NCI-H1930 (cell line): ENCODE measurements around the gene SORL1.

Source experiments
- DNase-seq, 2 experiments: peaks; one replicate each; lab custom pipeline; 2025; lab: John Stamatoyannopoulos, UW

The SORL1 gene

GRCh38 chr11:121429556-121429955, 22.6 kb upstream of the SORL1 start:
- no peak for DNase-seq

- no peak for DNase-seq
Observed at GRCh38 chr11:121431820-121432526, 20.1 kb upstream of the SORL1 start.

- DNase-seq = no peak
Observed at GRCh38 chr11:121435132-121435531, 17.0 kb upstream of the SORL1 start.

- no peak for DNase-seq
Observed at GRCh38 chr11:121435551-121436511, 16.3 kb upstream of the SORL1 start.

- no peak for DNase-seq
Observed at GRCh38 chr11:121437018-121437685, 15.0 kb upstream of the SORL1 start.

GRCh38 chr11:121437686-121438078, 14.4 kb upstream of the SORL1 start:
- DNase-seq = no peak

- DNase-seq = no peak
Observed at GRCh38 chr11:121439337-121439736, 12.8 kb upstream of the SORL1 start.

- no peak for DNase-seq
Observed at GRCh38 chr11:121439759-121440158, 12.4 kb upstream of the SORL1 start.

GRCh38 chr11:121441521-121441920, 10.6 kb upstream of the SORL1 start:
- DNase-seq = no peak

- DNase-seq = no peak
Observed at GRCh38 chr11:121443688-121444275, 8.3 kb upstream of the SORL1 start.

- DNase-seq = no peak
Observed at GRCh38 chr11:121444526-121444925, 7.6 kb upstream of the SORL1 start.

- no peak for DNase-seq
Observed at GRCh38 chr11:121445071-121445768, 6.9 kb upstream of the SORL1 start.

- peak in 1 of 2 experiments; percentile 13 for DNase-seq
Observed at GRCh38 chr11:121446752-121447156, 5.4 kb upstream of the SORL1 start.

GRCh38 chr11:121448011-121448410, 4.1 kb upstream of the SORL1 start:
- DNase-seq = no peak

- no peak for DNase-seq
Observed at GRCh38 chr11:121448431-121448941, 3.6 kb upstream of the SORL1 start.

- DNase-seq = no peak
Observed at GRCh38 chr11:121449123-121449522, 3.0 kb upstream of the SORL1 start.

GRCh38 chr11:121449626-121450025, 2.5 kb upstream of the SORL1 start:
- DNase-seq = no peak

- DNase-seq = no peak
Observed at GRCh38 chr11:121450401-121450800, 1.7 kb upstream of the SORL1 start.

- no peak for DNase-seq
Observed at GRCh38 chr11:121451178-121451985, 732 bp upstream of the SORL1 start.

- DNase-seq = no peak
Observed at GRCh38 chr11:121452609-121453150, 566 bp downstream of the SORL1 start, which contains the start of gene SORL1-AS1. Gene SORL1-AS1, minus strand, starts transcription at chr11:121452967.
